Memory B cell (primary cell): Measurements from ENCODE around the gene GSE1.

Experiments
- ATAC-seq: fragments of 150-1000 bp; cut with Tn5 transposase; 2 replicates; pipeline ENCODE4 v1.10.0; 2021; ENCODE audit warnings: low read depth, mild to moderate bottlenecking, moderate library complexity
- DNase-seq, 2 donors: peaks; one replicate each; pipeline ENCODE4 v3.0.0; 2022; ENCODE audit warnings: low spot score in 2 of 2
- H3K27ac Mint-ChIP-seq: one replicate; pipeline ENCODE4 v1.8.0; 2022; ENCODE audit warnings: mild to moderate bottlenecking, moderate library complexity, mixed read lengths
- H3K27me3 Mint-ChIP-seq: one replicate; pipeline ENCODE4 v1.8.0; 2022; ENCODE audit warnings: mixed read lengths
- H3K36me3 Mint-ChIP-seq: one replicate; pipeline ENCODE4 v1.8.0; 2022; ENCODE audit warnings: mild to moderate bottlenecking, mixed read lengths
- H3K4me1 Mint-ChIP-seq: one replicate; pipeline ENCODE4 v1.8.0; 2022; ENCODE audit warnings: mixed read lengths
- H3K4me3 Mint-ChIP-seq: one replicate; pipeline ENCODE4 v1.8.0; 2022; ENCODE audit warnings: mild to moderate bottlenecking, moderate library complexity, mixed read lengths
- H3K9me3 Mint-ChIP-seq: one replicate; pipeline ENCODE4 v1.8.0; 2022; ENCODE audit warnings: mixed read lengths

Gene GSE1

GRCh38 chr16:85603203-85603755, 9.8 kb upstream of the GSE1 start:
- no peaks in the 10 kb centered on the region for H3K9me3 Mint-ChIP-seq
- no peak for ATAC-seq
- H3K4me3 Mint-ChIP-seq, result no peak overlapping the region
- DNase-seq, result no peak
- no peaks in the 10 kb centered on the region for H3K36me3 Mint-ChIP-seq
- peaks cover 42% of the 10 kb centered on the region for H3K4me1 Mint-ChIP-seq
- no peak overlapping the region for H3K27ac Mint-ChIP-seq
- no peaks in the 10 kb centered on the region for H3K27me3 Mint-ChIP-seq

- DNase-seq (no peak), ATAC-seq (no peak)
- Mint-ChIP-seq H3K4me3 (no peak overlapping the region), H3K36me3 (no peaks in the 10 kb centered on the region), H3K9me3 (no peaks in the 10 kb centered on the region), H3K4me1 (peaks cover 45% of the 10 kb centered on the region), H3K27ac (no peak overlapping the region), H3K27me3 (no peaks in the 10 kb centered on the region)
These were observed 8.9 kb upstream of the GSE1 start for GRCh38 chr16:85604145-85604705.

DNA sequence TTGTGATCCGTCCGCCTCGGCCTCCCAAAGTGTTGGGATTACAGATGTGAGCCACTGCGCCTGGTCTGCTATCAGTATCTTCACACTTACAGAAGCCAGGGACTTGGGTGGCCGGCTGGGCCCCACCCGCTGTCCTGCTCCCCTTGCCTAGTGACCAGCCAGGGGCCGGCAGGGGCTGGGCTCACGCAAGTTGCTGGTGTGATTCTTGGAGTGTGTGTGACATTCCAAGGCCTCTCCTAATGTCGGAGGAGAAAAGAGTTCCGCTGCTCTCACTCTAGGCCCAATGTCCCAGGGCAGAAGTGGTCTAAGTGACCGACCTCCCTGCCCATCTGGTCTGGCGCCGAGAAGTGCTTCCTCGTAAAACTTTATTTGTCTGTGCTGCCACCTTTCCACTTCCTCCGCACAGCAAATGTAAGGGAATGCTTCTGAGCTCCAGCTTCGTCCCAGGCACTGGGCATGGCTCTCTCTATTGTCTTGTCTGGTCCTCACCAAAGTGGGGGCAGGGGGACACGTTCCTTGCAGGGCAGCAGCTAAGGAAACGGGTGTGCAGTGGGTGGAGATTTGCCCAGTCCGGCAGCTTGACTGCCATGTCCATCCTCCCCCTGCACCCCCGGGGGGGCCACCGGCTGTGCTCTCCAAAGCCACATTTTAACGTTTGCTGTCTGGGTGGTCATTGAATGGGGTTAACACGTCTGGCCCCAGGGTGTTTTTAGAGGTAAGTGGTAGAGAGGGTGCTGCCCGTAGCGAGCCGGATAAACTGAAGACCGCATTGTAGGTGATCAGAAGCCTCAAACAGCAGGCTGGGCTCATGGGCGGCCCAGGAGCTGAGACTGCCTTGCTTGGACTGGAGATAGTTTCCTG, 7.8 kb upstream of the GSE1 start:
- no peak for ATAC-seq
- no peak overlapping the region for H3K27ac Mint-ChIP-seq
- no peaks in the 10 kb centered on the region for H3K36me3 Mint-ChIP-seq
- H3K4me3 Mint-ChIP-seq, result no peak overlapping the region
- DNase-seq, result no peak
- peaks cover 39% of the 10 kb centered on the region for H3K4me1 Mint-ChIP-seq
- H3K27me3 Mint-ChIP-seq, result no peaks in the 10 kb centered on the region
- H3K9me3 Mint-ChIP-seq, result no peaks in the 10 kb centered on the region

DNA sequence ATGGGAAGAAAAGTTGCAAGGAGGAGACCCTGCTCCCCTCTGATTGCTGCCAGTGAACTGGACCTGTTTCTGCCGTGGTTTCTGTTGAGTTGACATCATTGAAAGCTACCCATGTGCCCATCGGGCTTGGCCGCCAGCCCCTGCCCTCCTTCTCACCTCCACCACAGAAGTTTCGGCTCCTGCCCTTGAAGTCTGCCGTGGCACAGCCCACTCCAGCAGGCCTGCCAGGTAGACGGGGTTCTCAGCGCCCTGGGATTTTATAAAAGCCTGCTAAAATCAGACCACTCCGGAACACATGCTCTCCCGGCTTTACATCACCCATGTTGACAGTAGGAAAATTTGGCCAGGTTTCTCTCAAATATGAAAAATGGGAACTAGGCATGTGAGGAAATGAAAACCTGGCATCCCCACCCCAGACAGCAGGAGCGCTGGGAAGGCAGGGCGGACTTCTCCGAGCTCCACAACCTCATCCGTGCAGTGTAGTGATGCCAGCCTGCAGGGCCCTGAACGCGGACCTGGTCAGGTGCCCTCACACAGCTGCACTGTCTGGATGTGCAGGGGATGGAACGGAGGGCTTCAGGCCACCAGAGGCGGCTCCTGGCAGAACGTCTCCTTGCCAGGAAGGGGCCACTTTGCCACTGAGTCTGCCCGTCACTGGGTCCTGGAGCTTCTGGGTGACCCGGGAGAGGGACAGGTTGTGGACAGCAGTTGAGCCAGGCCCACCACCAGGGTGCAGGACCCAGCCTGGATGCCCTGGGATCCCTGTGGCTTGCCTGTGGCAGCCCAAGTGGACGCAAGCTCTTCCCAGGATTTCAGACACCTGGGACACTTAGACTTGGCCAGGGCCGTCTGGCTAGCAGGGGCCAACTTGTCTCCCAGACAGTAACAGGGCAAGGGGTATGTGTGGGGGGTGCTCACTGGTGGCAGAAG, 6.9 kb upstream of the GSE1 start:
- ATAC-seq (no peak), DNase-seq (no peak)
- Mint-ChIP-seq H3K27me3 (no peaks in the 10 kb centered on the region), H3K36me3 (no peaks in the 10 kb centered on the region), H3K9me3 (no peaks in the 10 kb centered on the region), H3K27ac (no peak overlapping the region), H3K4me1 (peaks cover 37% of the 10 kb centered on the region), H3K4me3 (no peak overlapping the region)

DNA sequence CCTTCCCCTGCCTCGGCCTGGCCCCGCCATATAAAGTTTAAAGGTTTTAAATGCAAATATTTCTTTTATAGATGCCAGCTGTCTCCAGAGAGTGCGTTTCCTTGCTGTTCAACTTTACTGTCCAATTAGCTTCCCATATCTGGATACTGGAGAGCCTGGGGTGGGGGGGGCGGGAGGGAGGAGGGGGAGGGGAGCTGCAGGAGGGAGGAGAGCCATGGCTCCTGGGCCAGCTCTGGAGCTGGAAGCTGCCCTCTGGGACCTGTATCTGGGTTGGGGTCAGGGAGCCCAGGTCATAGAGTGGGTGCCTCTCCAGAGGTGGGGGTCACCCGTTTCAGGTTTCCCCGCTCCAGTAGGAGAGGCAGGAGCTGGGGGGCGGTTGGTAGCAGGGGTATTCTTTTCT, 6.2 kb upstream of the GSE1 start:
- DNase-seq (no peak), ATAC-seq (no peak)
- Mint-ChIP-seq H3K9me3 (no peaks in the 10 kb centered on the region), H3K4me3 (peak overlapping the region; percentile 50), H3K4me1 (peaks cover 35% of the 10 kb centered on the region), H3K27ac (no peak overlapping the region), H3K36me3 (no peaks in the 10 kb centered on the region), H3K27me3 (no peaks in the 10 kb centered on the region)

DNA sequence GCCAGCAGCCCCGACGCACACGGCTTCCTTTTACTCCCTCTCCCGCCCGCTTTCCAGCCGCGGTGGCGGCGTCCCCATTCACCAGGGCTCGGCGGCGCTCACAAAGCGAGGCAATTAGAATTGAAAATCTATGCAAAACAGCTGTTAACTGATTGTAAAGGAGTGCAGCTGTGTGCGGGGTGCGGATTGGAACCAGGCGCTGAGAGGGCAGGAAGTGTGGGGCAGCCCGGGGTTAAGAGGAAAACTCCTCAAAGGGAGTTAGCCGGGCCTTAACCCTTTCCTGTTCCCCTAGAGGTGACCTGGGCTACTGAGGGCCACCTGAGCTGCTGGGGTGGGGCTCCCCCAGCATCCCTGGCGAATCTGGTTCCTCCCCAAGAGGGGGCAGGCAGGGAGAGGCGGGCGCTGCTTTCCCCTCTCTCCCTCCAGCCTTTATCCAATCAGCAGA, 5.8 kb upstream of the GSE1 start:
- DNase-seq, result no peak
- peak overlapping the region; percentile 50 for H3K4me3 Mint-ChIP-seq

GRCh38 chr16:85607796-85608514, 5.2 kb upstream of the GSE1 start:
- Mint-ChIP-seq H3K4me1 (peaks cover 29% of the 10 kb centered on the region), H3K27me3 (no peaks in the 10 kb centered on the region), H3K36me3 (no peaks in the 10 kb centered on the region), H3K27ac (no peak overlapping the region), H3K9me3 (no peaks in the 10 kb centered on the region), H3K4me3 (no peak overlapping the region)
- ATAC-seq (no peak), DNase-seq (no peak)

More for the DNA sequence above, 5.8 kb upstream of the GSE1 start:
- ATAC-seq, result peak; percentile 9
- H3K36me3 Mint-ChIP-seq, result no peaks in the 10 kb centered on the region
- H3K9me3 Mint-ChIP-seq, result no peaks in the 10 kb centered on the region
- no peaks in the 10 kb centered on the region for H3K27me3 Mint-ChIP-seq
- no peak overlapping the region for H3K27ac Mint-ChIP-seq
- peaks cover 33% of the 10 kb centered on the region for H3K4me1 Mint-ChIP-seq

GRCh38 chr16:85608515-85608885, 4.6 kb upstream of the GSE1 start:
- Mint-ChIP-seq H3K27me3 (no peaks in the 10 kb centered on the region), H3K36me3 (no peaks in the 10 kb centered on the region), H3K27ac (no peak overlapping the region), H3K4me3 (no peak overlapping the region), H3K9me3 (no peaks in the 10 kb centered on the region), H3K4me1 (peaks cover 26% of the 10 kb centered on the region)
- DNase-seq (no peak), ATAC-seq (no peak)

GRCh38 chr16:85608887-85609286, 4.2 kb upstream of the GSE1 start:
- peaks cover 26% of the 10 kb centered on the region for H3K4me1 Mint-ChIP-seq
- no peaks in the 10 kb centered on the region for H3K27me3 Mint-ChIP-seq
- H3K36me3 Mint-ChIP-seq, result no peaks in the 10 kb centered on the region
- H3K9me3 Mint-ChIP-seq, result no peaks in the 10 kb centered on the region
- ATAC-seq (no peak), DNase-seq (no peak)
- no peak overlapping the region for H3K27ac Mint-ChIP-seq
- H3K4me3 Mint-ChIP-seq, result no peak overlapping the region

DNA sequence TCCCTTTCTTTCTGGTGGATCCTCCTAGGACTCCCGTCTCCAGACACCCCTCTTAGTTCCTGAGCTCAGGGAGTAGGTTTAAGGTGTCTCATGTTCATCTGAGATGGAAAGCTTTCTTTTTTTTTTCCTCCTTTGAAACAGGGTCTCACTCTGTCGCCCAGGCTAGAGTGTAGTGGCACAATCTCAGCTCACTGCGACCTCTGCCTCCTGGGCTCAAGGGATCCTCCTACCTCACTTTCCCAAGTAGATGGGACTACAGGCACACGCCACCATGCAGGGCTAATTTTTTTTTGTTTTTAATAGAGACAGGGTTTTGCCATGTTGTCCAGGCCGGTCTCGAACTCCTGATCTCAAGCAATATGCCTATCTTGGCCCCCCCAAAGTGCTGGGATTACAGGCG, 3.6 kb upstream of the GSE1 start:
- no peak for ATAC-seq
- no peak for DNase-seq
- Mint-ChIP-seq H3K36me3 (no peaks in the 10 kb centered on the region), H3K9me3 (no peaks in the 10 kb centered on the region), H3K27ac (no peak overlapping the region), H3K4me3 (peak overlapping the region; percentile 17), H3K27me3 (no peaks in the 10 kb centered on the region), H3K4me1 (peaks cover 29% of the 10 kb centered on the region)

DNA sequence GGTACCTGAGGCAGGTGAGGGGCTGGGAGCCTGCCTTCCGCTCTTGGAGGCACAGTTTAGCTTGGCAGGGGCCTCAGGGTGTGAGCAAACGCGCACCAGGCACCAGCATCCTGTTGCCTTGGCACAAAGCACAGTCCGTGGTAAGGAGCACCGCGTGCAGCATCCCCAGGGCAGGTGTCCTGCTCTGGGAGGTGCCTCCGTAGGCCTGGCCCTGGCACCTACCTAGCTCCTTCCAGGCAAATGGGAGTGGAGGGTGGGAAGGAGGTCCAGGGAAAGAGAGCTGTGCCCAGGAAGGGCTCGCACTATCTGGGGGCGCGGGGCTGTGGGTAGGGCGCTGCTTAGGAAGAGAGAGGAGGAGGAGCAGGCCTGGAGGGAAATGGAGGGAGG, 3.1 kb upstream of the GSE1 start:
- ATAC-seq (no peak), DNase-seq (no peak)
- Mint-ChIP-seq H3K9me3 (no peaks in the 10 kb centered on the region), H3K4me1 (peaks cover 29% of the 10 kb centered on the region), H3K4me3 (peak overlapping the region; percentile 17), H3K27me3 (no peaks in the 10 kb centered on the region), H3K36me3 (no peaks in the 10 kb centered on the region), H3K27ac (no peak overlapping the region)

GRCh38 chr16:85610446-85611193, 2.5 kb upstream of the GSE1 start:
- Mint-ChIP-seq H3K4me3 (peak overlapping the region; percentile 82), H3K27me3 (no peaks in the 10 kb centered on the region), H3K27ac (peak overlapping the region; percentile 58), H3K4me1 (peaks cover 30% of the 10 kb centered on the region), H3K36me3 (no peaks in the 10 kb centered on the region), H3K9me3 (no peaks in the 10 kb centered on the region)
- peak; percentile 56 for ATAC-seq
- peak; percentile 89 to 93 for DNase-seq

DNA sequence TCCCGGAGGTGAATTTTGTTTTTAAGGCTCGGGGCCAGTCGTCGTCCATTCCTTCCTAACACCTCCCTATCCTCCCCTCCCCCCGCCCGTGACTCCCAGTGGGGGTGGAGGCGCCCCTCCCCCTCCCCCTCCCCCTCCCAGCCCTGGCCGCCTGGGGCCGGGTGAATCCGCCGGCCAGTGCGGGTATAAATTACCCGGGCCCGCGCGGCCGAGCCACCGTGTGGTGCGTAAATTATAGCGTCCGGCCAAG, 2.0 kb upstream of the GSE1 start:
- H3K4me3 Mint-ChIP-seq, result peak overlapping the region; percentile 82
- no peak for DNase-seq
- H3K4me1 Mint-ChIP-seq, result peaks cover 32% of the 10 kb centered on the region
- H3K27ac Mint-ChIP-seq, result peak overlapping the region; percentile 58
- no peak for ATAC-seq
- no peaks in the 10 kb centered on the region for H3K9me3 Mint-ChIP-seq
- no peaks in the 10 kb centered on the region for H3K36me3 Mint-ChIP-seq
- no peaks in the 10 kb centered on the region for H3K27me3 Mint-ChIP-seq
